ENCODE results near the gene SPATA6L.

GRCh38 chr9:4689021-4689420, 22.7 kb upstream of the SPATA6L start:
- no peak for TF ChIP-seq CTCF (conservative IDR thresholded peaks at IDR 0.05)
- TF ChIP-seq ZFX (IDR thresholded peaks at IDR 0.05), result no peak

All from C4-2B (cell line).